Skeletal muscle tissue (tissue), 4 donors: ENCODE data around the gene SMG6. TPM values are rescaled to one million over a fixed set of nuclear protein-coding genes. Genes with fewer than 3 reads are reported as not detected.

Experiments
- H3K27ac ChIP-seq: one replicate; pipeline ENCODE4 v1.7.0; 2013; ENCODE audit warnings: mild to moderate bottlenecking, low read depth, low read length, inconsistent platforms
- H3K27me3 ChIP-seq, 3 donors: one replicate each; pipeline ENCODE4 v1.7.0; 2013; ENCODE audit warnings: low read length in 3 of 3; ENCODE audit not compliant: control insufficient read depth in 3 of 3, insufficient read depth in 3 of 3
- H3K36me3 ChIP-seq, 3 donors: one replicate each; pipeline ENCODE4 v1.7.0; 2013; ENCODE audit warnings: low read length in 3 of 3; ENCODE audit not compliant: control insufficient read depth in 3 of 3, insufficient read depth in 3 of 3
- H3K4me1 ChIP-seq, 3 donors: one replicate each; pipeline ENCODE4 v1.7.0; 2013; ENCODE audit warnings: low read length in 3 of 3, mild to moderate bottlenecking in 3 of 3; ENCODE audit not compliant: control insufficient read depth in 3 of 3, insufficient read depth in 3 of 3
- H3K4me3 ChIP-seq, 3 donors: one replicate each; pipeline ENCODE4 v1.7.0; 2013; ENCODE audit warnings: low read length in 3 of 3
- H3K9ac ChIP-seq, 3 donors: one replicate each; pipeline ENCODE4 v1.7.0; 2013; ENCODE audit warnings: low read length in 3 of 3, mild to moderate bottlenecking in 3 of 3, moderate library complexity in 2 of 3, low read depth in 1 of 3
- H3K9me3 ChIP-seq, 3 donors: one replicate each; pipeline ENCODE4 v1.7.0; 2013; ENCODE audit warnings: low read length in 3 of 3; ENCODE audit not compliant: control insufficient read depth in 3 of 3
- total RNA-seq: library from RNA; depleted of rRNA; stranded (reverse); fragments of >200 nt; gene quantifications from one replicate; pipeline ENCODE4 v1.2.3, GENCODE V29; 2014
- donor health status: Osteomylitis.

SMG6 gene
- total RNA-seq, 1 donor from 2014 or later, result 13.6 TPM

GRCh38 chr17:2186937-2187336 lies 116.6 kb downstream of the SMG6 start:
- Histone ChIP-seq H3K27me3 (no peaks in the 10 kb centered on the region), H3K36me3 (peaks cover 15 to 25% (median 17%) of the 10 kb centered on the region in 3 donors), H3K4me1 (peaks cover 37 to 47% (median 43%) of the 10 kb centered on the region in 3 donors), H3K27ac (no peak overlapping the region), H3K4me3 (no peak overlapping the region), H3K9me3 (no peaks in the 10 kb centered on the region), H3K9ac (no peak overlapping the region)

- H3K9me3 ChIP-seq, result no peaks in the 10 kb centered on the region
- no peak overlapping the region for H3K9ac ChIP-seq
- H3K36me3 ChIP-seq, result peaks cover 13 to 25% (median 17%) of the 10 kb centered on the region in 3 donors
- no peak overlapping the region for H3K27ac ChIP-seq
- no peak overlapping the region for H3K4me3 ChIP-seq
- no peaks in the 10 kb centered on the region for H3K27me3 ChIP-seq
- peaks cover 49 to 57% (median 51%) of the 10 kb centered on the region in 3 donors for H3K4me1 ChIP-seq
Measured at GRCh38 chr17:2184993-2185931, 118.3 kb downstream of the SMG6 start.

- H3K9me3 ChIP-seq, result no peaks in the 10 kb centered on the region
- H3K4me1 ChIP-seq, result peaks cover 54 to 65% (median 56%) of the 10 kb centered on the region in 3 donors
- no peak overlapping the region for H3K9ac ChIP-seq
- H3K36me3 ChIP-seq, result peaks cover 13 to 24% (median 17%) of the 10 kb centered on the region in 3 donors
- peak overlapping the region; percentile 93 for H3K27ac ChIP-seq
- no peak overlapping the region for H3K4me3 ChIP-seq
- no peaks in the 10 kb centered on the region for H3K27me3 ChIP-seq
Measured at GRCh38 chr17:2183346-2183745, 120.2 kb downstream of the SMG6 start.

DNA sequence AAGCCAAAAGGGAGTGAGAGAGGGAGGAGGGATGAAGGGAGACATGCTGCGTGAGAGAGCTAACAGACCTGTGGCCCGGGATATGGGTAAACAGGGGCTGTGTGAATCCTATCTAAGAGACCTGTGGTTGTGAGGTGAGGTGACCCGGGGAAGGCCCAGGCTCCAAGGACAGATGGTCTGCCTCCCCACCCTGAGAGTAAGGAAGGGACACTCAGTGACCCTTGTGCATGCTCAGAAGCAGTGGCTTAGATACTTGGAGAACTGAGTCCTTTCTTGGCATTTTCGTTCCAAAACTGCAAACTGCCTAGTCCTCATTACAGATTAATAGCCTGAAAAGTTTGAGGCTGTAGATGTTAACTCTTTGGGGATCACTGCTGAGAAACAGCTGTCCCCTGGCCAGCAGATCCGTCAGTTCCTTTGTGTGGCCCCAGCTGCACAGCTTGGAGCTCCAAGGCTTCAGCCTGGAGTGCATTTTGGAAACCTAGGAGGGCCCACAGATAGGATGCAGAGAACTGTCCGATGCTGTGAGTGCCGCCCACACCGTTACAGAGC lies 121.6 kb downstream of the SMG6 start:
- peaks cover 57 to 67% (median 58%) of the 10 kb centered on the region in 3 donors for H3K4me1 ChIP-seq
- no peaks in the 10 kb centered on the region for H3K9me3 ChIP-seq
- peak overlapping the region in 1 of 3 donors; percentile 68 for H3K9ac ChIP-seq
- H3K36me3 ChIP-seq, result peaks cover 13 to 19% (median 14%) of the 10 kb centered on the region in 3 donors
- H3K27ac ChIP-seq, result peak overlapping the region; percentile 93
- H3K27me3 ChIP-seq, result no peaks in the 10 kb centered on the region
- no peak overlapping the region for H3K4me3 ChIP-seq

DNA sequence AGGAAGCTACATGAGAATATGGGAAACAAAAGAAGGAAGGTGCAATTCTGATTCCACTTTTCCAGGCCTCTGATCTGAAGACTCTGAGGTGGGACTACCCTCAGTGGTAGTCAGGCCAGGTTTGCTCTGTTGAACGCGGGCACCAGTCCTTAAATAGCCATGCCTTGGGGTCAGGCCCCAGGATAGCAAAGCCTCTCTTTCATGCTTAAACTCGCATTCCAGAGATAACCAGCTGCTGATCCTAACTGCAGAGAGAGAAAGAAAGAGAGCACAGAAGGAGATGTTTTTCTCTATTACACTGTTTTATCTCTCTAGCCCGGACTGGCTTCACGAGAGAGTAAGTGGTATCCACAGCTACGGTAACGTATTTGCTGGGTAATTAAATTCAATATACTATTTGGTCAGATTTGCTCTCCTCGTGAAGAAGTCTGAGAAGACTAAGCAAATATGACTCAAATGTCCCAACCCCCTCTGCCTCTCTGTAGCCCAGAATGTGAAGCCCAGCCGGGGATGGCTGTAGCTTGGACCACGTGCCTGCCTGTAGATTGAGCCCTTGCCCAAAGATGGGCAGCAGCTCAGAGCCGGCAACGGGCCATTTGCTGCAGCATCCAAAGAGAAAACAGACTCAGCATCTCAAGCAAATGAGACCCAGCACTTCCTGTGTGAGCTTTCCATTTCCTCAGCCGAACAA lies 122.2 kb downstream of the SMG6 start:
- no peaks in the 10 kb centered on the region for H3K9me3 ChIP-seq
- no peak overlapping the region for H3K4me3 ChIP-seq
- peaks cover 61 to 68% (median 64%) of the 10 kb centered on the region in 3 donors for H3K4me1 ChIP-seq

DNA sequence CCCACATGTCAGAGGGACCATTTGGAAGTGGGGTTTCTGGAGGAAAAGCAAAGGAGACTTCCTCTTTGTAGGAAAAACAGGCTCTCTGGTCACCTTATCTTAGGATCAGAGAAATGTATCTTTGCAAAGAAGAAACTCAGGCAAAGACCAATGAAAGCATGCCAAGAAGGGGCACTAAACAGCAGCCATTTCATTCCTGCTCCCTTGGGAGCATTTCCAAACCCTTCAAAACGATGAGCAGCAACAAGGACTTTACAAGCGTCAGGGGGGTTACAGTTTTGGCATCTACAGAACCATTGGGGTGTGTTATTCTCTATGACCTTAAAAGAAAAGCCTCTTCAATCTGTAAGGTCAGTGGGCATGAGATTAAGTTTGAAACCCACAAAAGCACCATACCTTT lies 122.8 kb downstream of the SMG6 start:
- H3K9ac ChIP-seq, result peak overlapping the region in 1 of 3 donors; percentile 68
- peaks cover 67 to 73% (median 70%) of the 10 kb centered on the region in 3 donors for H3K4me1 ChIP-seq
- no peaks in the 10 kb centered on the region for H3K9me3 ChIP-seq
- H3K27ac ChIP-seq, result peak overlapping the region; percentile 93
- peaks cover 4 to 12% (median 8%) of the 10 kb centered on the region in 3 donors for H3K36me3 ChIP-seq
- H3K4me3 ChIP-seq, result no peak overlapping the region
- no peaks in the 10 kb centered on the region for H3K27me3 ChIP-seq

More for the DNA sequence above, 122.2 kb downstream of the SMG6 start:
- peak overlapping the region; percentile 93 for H3K27ac ChIP-seq
- no peaks in the 10 kb centered on the region for H3K27me3 ChIP-seq
- peak overlapping the region in 2 of 3 donors; percentile 54 to 68 for H3K9ac ChIP-seq
- H3K36me3 ChIP-seq, result peaks cover 8 to 17% (median 9%) of the 10 kb centered on the region in 3 donors

DNA sequence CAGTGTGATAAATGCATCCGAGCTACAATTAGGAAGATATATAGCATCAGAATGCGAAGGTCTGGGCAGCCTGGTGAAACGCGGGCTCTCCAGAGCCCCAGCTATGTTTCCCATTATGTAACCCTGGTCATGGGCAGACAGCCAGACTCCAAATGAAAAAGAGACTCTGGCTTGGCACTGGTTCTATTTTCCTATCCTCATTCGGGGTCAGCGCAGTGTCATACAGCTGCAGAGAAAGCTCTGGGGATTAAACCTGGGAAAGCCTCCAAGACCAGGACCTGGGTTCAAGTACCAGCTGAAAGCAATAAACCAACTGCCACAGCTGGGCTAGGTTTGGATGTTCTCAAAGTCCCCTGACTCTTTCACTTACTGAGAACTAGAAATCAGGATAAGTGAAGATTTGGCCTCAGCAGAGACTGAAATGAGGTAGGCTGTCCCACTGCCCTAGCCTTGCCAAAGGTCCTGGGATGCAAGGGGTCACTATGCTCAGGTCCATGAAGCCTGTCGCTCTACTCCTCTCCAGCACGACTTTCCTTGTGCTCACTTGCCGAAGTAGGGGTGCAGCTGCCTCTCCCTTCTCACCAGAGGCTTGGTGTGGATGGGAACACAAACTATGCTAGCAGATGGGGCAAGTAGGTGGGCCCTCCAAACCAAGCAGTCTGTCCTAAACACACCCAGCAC lies 123.8 kb downstream of the SMG6 start:
- peaks cover 77 to 84% (median 80%) of the 10 kb centered on the region in 3 donors for H3K4me1 ChIP-seq
- no peaks in the 10 kb centered on the region for H3K27me3 ChIP-seq
- H3K4me3 ChIP-seq, result peak overlapping the region in 2 of 3 donors; percentile 2 to 46
- peak overlapping the region in 2 of 3 donors; percentile 46 to 74 for H3K9ac ChIP-seq
- no peaks in the 10 kb centered on the region for H3K9me3 ChIP-seq
- H3K36me3 ChIP-seq, result peaks cover 0 to 3% (median 0%) of the 10 kb centered on the region in 3 donors
- peak overlapping the region; percentile 93 for H3K27ac ChIP-seq

GRCh38 chr17:2178798-2179501 lies 124.6 kb downstream of the SMG6 start:
- H3K4me1 ChIP-seq, result peaks cover 85 to 91% (median 88%) of the 10 kb centered on the region in 3 donors
- no peaks in the 10 kb centered on the region for H3K27me3 ChIP-seq
- H3K27ac ChIP-seq, result peak overlapping the region; percentile 93
- H3K4me3 ChIP-seq, result peak overlapping the region in 2 of 3 donors; percentile 32 to 35
- no peaks in the 10 kb centered on the region for H3K9me3 ChIP-seq
- H3K9ac ChIP-seq, result peak overlapping the region in 2 of 3 donors; percentile 46 to 74
- H3K36me3 ChIP-seq, result peaks cover 0 to 3% (median 0%) of the 10 kb centered on the region in 3 donors
